HG03039 (cell line): ENCODE measurements around the gene CDC34.

Source experiments
- ATAC-seq: cut with Tn5 transposase; IDR thresholded peaks from one replicate; pipeline ENCODE4 v1.9.1; 2021; ENCODE audit warnings: mild to moderate bottlenecking, moderate library complexity; ENCODE audit not compliant: unreplicated experiment

CDC34 gene, protein sequence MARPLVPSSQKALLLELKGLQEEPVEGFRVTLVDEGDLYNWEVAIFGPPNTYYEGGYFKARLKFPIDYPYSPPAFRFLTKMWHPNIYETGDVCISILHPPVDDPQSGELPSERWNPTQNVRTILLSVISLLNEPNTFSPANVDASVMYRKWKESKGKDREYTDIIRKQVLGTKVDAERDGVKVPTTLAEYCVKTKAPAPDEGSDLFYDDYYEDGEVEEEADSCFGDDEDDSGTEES

GRCh38 chr19:531753-532560 is at the start of gene CDC34:
Gene CDC34, plus strand, starts transcription at chr19:531760. Its CDS starts 172 bp downstream, at chr19:531932.
- ATAC-seq: no peak

DNA sequence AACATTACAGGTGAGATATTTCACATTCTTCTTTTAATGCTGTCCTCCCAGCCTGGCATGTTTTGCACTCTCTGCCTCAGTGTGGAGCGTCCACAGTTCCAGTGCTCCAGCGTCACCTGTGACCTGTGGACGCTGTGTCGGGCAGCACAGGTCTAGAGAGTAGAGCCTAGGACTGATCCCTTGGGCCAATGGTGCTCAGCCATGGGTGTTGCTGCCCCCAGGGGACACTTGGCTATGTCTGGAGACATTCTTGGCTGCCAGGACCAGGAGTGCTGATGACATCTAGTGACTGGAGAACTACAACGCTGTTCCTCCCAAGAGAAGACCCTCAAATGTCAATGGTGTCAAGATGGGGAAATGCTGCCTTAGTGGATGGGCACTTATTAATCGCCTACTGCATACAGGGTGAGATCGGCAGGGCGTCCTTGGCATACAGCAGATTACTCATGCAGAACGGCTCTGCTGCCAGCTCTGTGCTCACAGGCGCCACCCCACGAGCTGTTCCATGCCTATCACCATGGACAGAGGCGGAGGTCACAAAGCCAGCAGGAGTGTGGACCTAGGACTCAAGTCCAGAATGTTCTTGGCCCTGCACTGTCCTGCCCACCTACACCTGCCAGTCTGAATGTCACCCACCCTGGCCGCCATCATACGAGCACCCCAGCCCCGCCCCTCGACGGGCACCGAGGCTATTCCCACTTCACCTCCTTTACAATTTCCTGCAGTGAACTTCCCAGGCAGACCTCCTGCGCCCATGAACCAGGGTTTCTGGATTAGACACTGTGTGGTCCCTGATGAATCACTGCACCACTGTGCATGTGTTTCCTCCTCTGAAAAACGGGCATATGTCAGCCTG is 49.1 kb upstream of the CDC34 start:
- no peak for ATAC-seq

DNA sequence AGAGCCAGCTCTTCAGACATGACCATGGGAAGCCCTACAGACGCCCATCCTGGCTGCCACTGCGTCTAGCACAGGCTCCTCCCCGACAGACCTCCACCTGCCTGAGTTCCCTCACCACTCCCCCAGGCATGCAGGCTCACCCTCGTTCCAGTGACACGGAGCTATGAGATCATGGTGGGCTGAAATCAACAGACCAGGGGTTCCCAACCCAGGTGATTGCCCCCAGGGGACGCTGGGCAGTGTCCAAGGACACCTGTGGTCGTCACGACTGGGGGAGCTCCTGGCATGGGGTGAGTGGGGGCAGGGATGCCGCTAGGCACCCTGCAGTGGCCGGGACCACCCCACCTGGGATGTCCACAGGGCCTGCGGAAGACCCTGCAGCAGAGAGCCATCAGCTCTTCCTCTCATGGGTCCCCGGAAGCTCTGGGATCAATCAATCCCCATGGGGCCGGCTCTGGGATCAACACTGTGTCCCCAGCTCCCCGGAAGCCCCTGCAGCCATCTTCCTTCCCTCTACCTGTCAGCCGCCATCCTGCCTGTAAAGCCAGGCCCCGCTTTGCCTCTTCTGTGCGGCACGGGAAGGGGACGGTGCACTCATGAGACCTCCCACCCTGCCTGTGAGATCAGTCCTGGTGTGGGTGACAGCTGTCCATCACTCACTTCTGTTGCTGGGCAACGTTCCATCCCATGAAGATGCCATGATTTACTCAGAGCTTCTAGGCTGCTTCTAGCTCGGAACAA is 48.1 kb upstream of the CDC34 start:
- no peak for ATAC-seq

DNA sequence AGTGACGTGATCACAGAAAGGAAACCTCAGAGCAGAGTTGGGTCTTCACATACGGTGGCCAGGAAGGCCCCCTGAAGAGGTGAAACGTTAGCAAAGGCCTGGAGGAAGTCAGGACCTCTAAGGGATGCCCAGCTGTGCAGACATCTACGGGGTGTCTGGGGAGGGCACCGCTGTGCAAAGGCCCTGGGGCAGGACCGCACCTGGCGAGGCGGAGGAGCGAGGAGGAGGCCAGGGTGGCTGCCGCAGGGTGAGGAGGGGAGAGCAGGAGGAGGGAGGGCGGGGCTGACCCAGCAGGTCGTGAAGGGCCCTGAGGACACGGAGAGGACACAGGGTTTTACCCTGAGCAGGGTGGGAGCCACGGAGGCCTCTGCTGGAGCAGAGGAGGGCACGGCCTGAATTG is 47.1 kb upstream of the CDC34 start:
- ATAC-seq: no peak

DNA sequence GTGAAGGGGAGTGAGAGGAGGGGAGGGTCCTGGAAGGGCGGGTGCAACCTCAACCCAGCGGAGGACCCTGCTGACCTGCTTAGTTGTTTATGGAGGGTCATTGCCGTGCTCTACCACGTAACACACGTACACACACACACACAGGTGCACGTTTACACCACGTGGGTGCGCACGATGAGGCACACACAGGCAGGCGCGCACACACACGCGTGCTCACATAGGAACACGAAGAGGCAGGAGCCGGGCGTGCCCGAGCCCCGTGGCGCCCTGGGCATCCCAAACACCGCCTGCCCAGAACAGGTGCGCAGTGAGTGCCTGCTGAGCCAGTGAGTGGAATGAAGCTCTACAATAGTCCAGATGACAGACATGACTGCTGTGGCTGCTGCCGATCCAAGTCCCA is 46.5 kb upstream of the CDC34 start:
- ATAC-seq: no peak

DNA sequence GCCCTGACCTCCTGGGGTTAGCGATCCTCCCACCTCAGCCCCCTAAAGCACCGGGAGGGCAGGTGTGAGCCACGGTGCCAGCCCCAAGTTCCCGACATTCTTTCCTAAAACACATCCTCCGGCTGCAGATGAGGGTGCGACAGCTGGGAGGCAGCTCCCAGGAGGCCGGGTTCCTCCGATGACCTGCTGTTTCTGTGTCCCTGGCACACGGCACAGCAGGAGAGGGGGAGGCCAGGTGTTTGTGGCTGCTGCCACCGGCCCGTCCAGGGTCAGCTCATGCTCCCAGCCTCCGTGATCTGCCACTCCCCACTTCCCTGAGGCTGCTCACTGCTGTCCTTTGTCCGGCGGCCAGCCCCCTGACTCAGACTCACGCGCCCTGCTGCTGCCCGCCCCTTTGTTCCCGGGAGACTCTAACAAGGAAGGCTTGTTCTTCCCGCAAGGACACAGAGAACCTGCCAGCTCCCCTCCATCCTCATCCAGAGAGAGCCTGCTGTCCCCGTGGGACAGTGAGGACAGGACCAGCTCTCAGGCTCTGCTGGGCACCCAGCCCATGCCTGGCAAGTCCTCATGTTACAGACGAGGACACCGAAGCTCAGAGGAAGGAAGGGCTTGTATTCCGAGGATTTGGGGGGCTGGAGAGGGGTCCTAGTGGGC is 45.9 kb upstream of the CDC34 start:
- ATAC-seq: no peak

DNA sequence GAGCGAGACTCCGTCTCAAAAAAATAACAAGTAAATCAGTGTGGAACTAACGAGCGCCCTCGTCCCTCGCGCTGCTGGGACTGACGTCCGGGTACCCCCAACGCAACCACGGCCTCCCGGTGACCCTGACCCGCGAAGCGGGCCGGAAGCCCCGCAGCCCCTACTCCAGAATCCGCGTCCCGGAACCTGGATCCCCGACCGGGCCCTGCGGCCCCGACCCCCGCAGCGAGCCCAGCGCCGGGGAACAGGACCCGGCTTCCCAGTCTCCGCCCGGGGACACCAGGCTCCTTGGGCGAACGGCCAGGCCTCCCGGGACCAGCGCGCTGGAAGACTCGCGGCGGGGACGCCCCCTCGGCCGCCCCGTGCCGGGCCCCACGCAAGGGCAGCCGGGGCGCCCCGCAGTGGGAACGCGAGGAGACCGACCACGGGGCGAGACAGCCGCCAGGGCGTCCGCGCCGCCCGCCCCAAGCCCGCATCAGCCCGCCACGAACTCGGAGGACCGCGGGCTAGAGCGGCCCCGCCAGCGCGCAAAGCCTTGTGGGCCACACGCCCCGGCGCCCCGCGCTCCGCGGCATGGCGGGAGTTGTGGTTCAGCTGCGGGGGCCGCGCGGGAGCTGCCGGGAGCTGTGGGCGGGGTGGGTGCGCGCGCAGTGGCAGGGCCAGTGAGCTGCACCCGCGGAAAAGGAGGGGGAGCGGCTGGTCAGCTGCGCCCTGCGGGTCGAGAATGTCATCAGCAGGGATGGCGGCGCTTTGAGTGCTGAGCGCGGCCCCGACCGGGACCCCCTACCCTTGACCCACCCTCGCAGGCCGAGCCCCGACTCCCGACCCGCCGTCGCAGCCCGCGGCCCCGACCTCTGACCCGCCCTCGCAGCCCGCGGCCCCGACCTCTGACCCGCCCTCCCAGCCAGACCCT is 42.8 kb upstream of the CDC34 start:
- peak; percentile 62 for ATAC-seq

DNA sequence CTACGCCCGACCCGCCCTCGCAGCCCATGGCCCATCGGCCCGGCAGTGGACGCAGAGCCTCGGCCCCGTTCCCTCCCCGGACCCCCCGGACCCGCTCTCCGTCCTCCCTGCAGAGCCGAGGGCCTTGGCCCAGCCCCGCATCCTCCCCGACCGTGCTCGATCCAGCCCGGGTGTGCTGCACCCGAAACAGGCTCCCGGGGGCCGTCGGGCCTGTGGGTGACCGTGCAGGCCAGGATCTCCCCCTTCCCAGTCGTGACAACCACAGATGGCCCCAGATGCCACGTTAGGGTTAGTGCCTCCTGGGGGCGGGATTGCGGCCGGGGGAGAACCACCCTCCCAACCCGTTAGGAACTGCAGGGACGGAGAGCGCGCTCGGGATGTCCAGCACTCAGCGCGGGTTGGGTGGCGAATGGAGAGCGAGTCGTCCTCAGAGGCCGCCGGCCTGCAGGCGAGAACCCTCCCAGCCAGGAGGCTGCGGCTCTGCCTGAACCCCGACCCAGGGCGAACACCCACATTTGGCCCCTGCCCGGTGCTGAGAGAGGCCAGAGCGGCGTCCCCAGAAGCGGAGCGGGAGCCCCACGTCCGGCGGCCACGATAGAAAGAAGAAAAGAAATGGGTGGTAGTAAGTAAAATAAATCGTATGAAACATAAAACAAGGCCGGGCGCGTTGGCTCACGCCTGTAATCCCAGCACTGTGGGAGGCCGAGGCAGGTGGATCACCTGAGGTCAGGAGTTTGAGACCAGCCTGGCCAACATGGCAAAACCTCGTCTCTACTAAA is 42.0 kb upstream of the CDC34 start:
- no peak for ATAC-seq

DNA sequence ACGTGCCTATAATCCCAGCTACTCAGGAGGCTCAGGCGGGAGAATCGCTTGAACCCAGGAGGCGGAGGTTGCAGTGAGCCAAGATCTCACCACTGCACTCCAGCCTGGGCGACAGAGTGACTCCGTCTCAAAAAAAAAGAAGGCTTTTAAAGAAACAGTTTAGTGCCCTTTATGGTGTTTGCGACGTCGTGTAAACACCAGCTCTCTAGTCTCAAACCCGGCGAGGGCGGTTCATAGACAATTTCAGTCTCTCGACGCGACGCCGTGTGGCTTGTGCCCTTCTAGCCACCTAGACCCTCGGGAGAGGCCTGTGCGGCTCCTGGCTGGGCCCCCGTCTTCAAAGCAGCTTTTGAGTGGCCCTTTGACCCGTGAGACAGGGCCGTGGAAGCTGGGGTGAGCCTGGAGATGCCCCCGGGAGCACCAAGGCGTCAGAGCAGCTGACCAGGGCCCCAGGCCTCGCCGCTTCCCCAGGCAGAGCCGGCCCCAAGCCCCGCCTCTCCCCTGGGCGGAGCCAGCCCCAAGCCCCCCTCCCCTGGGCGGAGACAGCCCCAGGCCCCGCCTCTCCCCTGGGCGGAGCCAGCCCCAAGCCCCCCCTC is 40.3 kb upstream of the CDC34 start:
- no peak for ATAC-seq

DNA sequence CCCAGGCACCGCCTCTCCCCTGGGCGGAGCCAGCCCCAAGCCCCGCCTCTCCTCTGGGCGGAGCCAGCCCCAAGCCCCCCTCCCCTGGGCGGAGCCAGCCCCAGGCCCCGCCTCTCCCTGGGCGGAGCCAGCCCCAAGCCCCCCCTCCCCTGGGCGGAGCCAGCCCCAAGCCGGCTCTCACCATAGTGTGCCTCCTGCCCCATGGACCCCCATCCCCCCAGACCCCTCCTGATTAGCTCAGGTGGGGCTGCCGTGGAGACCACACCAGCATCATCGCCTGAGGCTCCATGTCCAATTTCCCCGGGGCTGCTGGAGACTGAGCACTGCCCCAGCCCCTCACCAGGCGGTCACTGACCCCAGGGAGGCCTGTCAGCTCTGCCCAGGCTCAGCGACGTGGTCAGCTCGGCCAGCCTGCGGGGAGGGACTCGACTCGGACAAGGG is 39.4 kb upstream of the CDC34 start:
- no peak for ATAC-seq

DNA sequence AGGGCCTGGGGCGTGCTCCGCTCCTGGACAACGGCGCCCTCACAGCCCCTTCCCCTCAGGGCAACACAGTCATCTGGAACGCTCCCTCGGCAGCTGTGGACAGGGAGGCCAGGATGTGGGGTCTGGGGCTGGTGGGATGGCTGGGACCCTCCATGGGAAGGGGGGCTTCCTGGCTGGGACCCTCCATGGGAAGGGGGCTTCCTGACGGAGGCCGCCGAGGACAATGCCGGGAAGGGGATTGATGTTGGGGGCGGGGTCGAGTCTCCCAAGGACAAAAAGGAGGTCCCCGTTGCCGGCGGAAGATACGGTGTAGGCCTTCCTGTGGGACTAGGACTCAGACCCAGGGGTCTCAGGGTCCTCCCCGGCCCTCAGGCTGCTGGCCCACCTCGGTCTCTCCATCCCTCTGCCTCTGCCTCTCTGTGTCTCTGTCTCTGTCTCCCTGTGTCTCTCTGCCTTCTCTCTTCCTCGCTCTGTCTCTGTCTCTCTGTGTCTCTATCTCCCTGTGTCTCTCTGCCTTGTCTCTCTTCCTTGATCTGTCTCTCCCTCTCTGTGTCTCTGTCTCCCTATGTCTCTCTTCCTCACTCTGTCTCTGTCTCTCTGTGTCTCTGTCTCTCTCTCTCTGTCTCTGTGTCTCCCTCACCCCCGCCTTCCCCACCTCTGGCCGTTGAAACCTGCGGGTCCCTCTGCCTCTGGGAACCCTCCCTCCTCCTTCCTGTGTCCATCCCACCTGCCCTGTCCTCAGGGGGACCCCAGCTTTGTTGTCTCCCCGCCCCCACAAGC is 38.0 kb upstream of the CDC34 start:
- no peak for ATAC-seq

- ATAC-seq: no peak
These were observed 37.1 kb upstream of the CDC34 start for GRCh38 chr19:494171-495080.

DNA sequence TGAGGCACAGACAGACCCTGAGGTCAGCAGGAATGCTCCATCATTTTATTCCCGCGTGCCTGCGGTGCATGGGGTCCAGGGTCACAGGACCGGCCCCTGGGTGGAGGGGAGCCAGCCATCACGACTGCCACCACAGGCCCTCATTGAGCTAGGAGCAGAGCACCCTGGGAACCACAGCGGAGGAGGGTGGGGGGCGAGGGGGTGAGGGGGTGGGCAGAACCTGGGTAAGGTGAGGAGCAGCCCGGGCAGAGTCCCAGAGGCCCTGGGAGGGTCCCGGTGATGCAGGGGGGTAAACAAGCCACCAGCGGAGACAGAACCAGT is 36.5 kb upstream of the CDC34 start:
- ATAC-seq: no peak

DNA sequence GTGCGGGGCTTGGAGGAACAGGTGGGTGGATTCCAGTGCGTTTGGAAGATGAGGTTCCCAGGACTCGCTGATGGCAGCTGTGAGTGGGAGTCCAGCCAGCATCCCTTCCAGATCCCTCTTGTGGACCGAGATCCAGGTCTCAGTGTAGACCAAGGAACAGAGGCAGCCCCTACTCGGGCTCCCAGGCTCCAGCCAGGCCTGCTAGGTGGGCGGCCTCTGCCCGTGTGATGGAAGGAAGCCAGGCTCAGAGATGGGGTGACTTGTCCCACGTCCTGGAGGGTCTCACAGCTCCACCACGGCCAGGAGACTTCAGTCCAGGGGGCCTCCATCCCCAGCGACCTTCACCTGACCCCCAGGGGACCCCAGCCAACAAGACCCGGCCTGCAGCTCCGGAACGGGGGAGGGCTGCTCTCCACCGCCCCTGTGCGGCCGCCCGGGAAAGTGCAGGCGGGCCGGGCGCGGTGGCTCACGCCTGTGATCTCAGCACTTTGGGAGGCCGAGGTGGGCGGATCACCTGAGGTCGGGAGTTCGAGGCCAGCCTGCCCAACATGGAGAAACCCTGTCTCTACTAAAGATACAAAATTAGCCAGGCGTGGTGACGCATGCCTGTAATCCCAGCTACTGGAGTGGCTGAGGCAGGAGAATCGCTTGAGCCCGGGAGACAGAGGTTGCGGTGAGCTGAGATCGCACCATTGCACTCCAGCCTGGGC is 36.0 kb upstream of the CDC34 start:
- no peak for ATAC-seq

- no peak for ATAC-seq
These were observed 35.4 kb upstream of the CDC34 start, which contains the start of gene MADCAM1 for GRCh38 chr19:496112-496665. Gene MADCAM1, plus strand, starts transcription at chr19:496486. Its CDS starts 14 bp downstream, at chr19:496500.
